Naive thymus-derived CD4-positive, alpha-beta T cell (primary cell): ENCODE results near the gene SHPK. TPM values are rescaled to one million over a fixed set of nuclear protein-coding genes. Genes with fewer than 3 reads are reported as not detected.

Source experiments
- ATAC-seq: fragments of 150-1000 bp; cut with Tn5 transposase; 2 replicates; pipeline ENCODE4 v1.10.0; 2021; ENCODE audit warnings: mild to moderate bottlenecking, moderate library complexity
- CTCF ChIA-PET: fragments of 350-600 bp; sonication (Branson Sonifier 250); formaldehyde crosslinking; loops from one replicate; lab custom pipeline; 2021; ENCODE audit warnings: antibody characterized with exemption; lab: Charles Lee
- POLR2A ChIA-PET: fragments of 350-600 bp; sonication (Branson Sonifier 250); formaldehyde crosslinking; loops from one replicate; lab custom pipeline; 2021; ENCODE audit warnings: antibody characterized with exemption, inconsistent platforms; lab: Charles Lee
- DNase-seq, 9 donors: peaks; one replicate each; pipeline versions ENCODE4 v3.0.0 to v3.0.0-alpha.2; 2020 to 2022; ENCODE audit warnings: mixed read lengths in 1 of 9
- H3K27ac ChIP-seq: one replicate; pipeline ENCODE4 v1.7.0; 2013; ENCODE audit warnings: mild to moderate bottlenecking, low read depth, low read length, moderate library complexity
- H3K27me3 ChIP-seq, 2 donors: one replicate each; pipeline ENCODE4 v1.7.0; 2013; ENCODE audit warnings: low read length in 2 of 2, mild to moderate bottlenecking in 2 of 2, moderate library complexity in 2 of 2; ENCODE audit not compliant: control insufficient read depth in 2 of 2, insufficient read depth in 2 of 2
- H3K36me3 ChIP-seq, 3 experiments: 1 replicate in 2 of 3; 2 replicates in 1 of 3; pipeline ENCODE4 v1.7.0; 2013; ENCODE audit warnings: low read length in 3 of 3, mild to moderate bottlenecking in 3 of 3, moderate library complexity in 1 of 3; ENCODE audit not compliant: insufficient read depth in 3 of 3, control insufficient read depth in 2 of 3
- H3K4me1 ChIP-seq, 2 donors: one replicate each; pipeline ENCODE4 v1.7.0; 2013; ENCODE audit warnings: low read length in 2 of 2, mild to moderate bottlenecking in 2 of 2, moderate library complexity in 1 of 2; ENCODE audit not compliant: control insufficient read depth in 2 of 2, insufficient read depth in 2 of 2
- H3K4me3 ChIP-seq: 2 replicates; pipeline ENCODE4 v1.7.0; 2013; ENCODE audit warnings: mild to moderate bottlenecking, low read length
- H3K9me3 ChIP-seq, 3 experiments: 1 replicate in 2 of 3; 2 replicates in 1 of 3; pipeline ENCODE4 v1.7.0; 2013; ENCODE audit warnings: low read length in 3 of 3; ENCODE audit not compliant: control insufficient read depth in 2 of 3
- H3K27ac Mint-ChIP-seq, 9 donors: one replicate each; pipeline ENCODE4 v1.8.0; 2020 to 2022; ENCODE audit warnings: mixed read lengths in 9 of 9, mild to moderate bottlenecking in 8 of 9, moderate library complexity in 5 of 9, inconsistent platforms in 2 of 9
- H3K27me3 Mint-ChIP-seq, 5 donors: one replicate each; pipeline ENCODE4 v1.8.0; 2021 to 2022; ENCODE audit warnings: mixed read lengths in 5 of 5, mild to moderate bottlenecking in 1 of 5
- H3K36me3 Mint-ChIP-seq, 5 donors: one replicate each; pipeline ENCODE4 v1.8.0; 2020 to 2022; ENCODE audit warnings: mixed read lengths in 5 of 5, mild to moderate bottlenecking in 3 of 5, inconsistent platforms in 1 of 5
- H3K4me1 Mint-ChIP-seq, 7 donors: one replicate each; pipeline ENCODE4 v1.8.0; 2020 to 2022; ENCODE audit warnings: mixed read lengths in 7 of 7, mild to moderate bottlenecking in 3 of 7, inconsistent platforms in 1 of 7
- H3K4me3 Mint-ChIP-seq, 10 donors: one replicate each; pipeline ENCODE4 v1.8.0; 2020 to 2022; ENCODE audit warnings: mild to moderate bottlenecking in 10 of 10, mixed read lengths in 10 of 10, moderate library complexity in 6 of 10, inconsistent platforms in 2 of 10
- H3K9me3 Mint-ChIP-seq, 11 donors: one replicate each; pipeline ENCODE4 v1.8.0; 2020 to 2022; ENCODE audit warnings: mixed read lengths in 11 of 11, mild to moderate bottlenecking in 4 of 11, inconsistent platforms in 1 of 11, moderate library complexity in 1 of 11
- intact Hi-C, 2 donors: fragments of 100-400 bp; cut with micrococcal nuclease; formaldehyde crosslinking; loops; one replicate each; pipeline ENCODE4 v1.15.1; 2023
- polyA plus RNA-seq, 2 donors: library from polyadenylated mRNA; unstranded; fragments of 300-500 nt; fragmentation: Illumina TruSeq; gene quantifications; one replicate each; pipeline ENCODE4 v1.2.3, GENCODE V29; 2021
- total RNA-seq, 6 experiments: library from RNA in 5 of 6; stranded (reverse) in 5 of 6; gene quantifications; 1 replicate in 5 of 6; 2 replicates in 1 of 6; pipeline ENCODE4 v1.2.3 and lab custom pipeline; 2021 to 2026

Gene SHPK
- total and polyA plus RNA-seq, 7 experiments from 2014 or later = 5.5 to 11.2 (median 8.5) TPM

- H3K27me3 ChIP-seq = no peaks in the 10 kb centered on the region
- H3K9me3 Mint-ChIP-seq = no peaks in the 10 kb centered on the region
- intact Hi-C loops = no loop called here
- peaks cover 3 to 24% (median 14%) of the 10 kb centered on the region in 5 donors for H3K36me3 Mint-ChIP-seq
- no peak overlapping the region for H3K27ac Mint-ChIP-seq
- no peak overlapping the region for H3K4me3 Mint-ChIP-seq
- H3K27ac ChIP-seq = no peak overlapping the region
- H3K36me3 ChIP-seq = peaks cover 0 to 12% (median 0%) of the 10 kb centered on the region in 3 experiments
- no peaks in the 10 kb centered on the region for H3K27me3 Mint-ChIP-seq
- no peaks in the 10 kb centered on the region for H3K4me1 ChIP-seq
- ATAC-seq = no peak
- DNase-seq = no peak
- POLR2A ChIA-PET = no interaction called here
- no peak overlapping the region for H3K4me3 ChIP-seq
- CTCF ChIA-PET = no interaction called here
- no peaks in the 10 kb centered on the region for H3K9me3 ChIP-seq
- H3K4me1 Mint-ChIP-seq = peaks cover 0 to 1% (median 0%) of the 10 kb centered on the region in 7 donors
Observed at GRCh38 chr17:3603870-3604259, 32.2 kb downstream of the SHPK start.

GRCh38 chr17:3603119-3603869 lies 32.8 kb downstream of the SHPK start:
- Mint-ChIP-seq H3K4me1 (peaks cover 0 to 1% (median 0%) of the 10 kb centered on the region in 7 donors), H3K27ac (no peak overlapping the region), H3K9me3 (no peaks in the 10 kb centered on the region), H3K27me3 (no peaks in the 10 kb centered on the region), H3K4me3 (no peak overlapping the region), H3K36me3 (peaks cover 2 to 21% (median 12%) of the 10 kb centered on the region in 5 donors)
- DNase-seq = no peak
- no peak for ATAC-seq
- POLR2A ChIA-PET = no interaction called here
- H3K9me3 ChIP-seq = no peaks in the 10 kb centered on the region
- H3K4me1 ChIP-seq = no peaks in the 10 kb centered on the region
- intact Hi-C loops = no loop called here
- H3K36me3 ChIP-seq = peaks cover 0 to 8% (median 0%) of the 10 kb centered on the region in 3 experiments
- H3K27ac ChIP-seq = no peak overlapping the region
- no peak overlapping the region for H3K4me3 ChIP-seq
- no peaks in the 10 kb centered on the region for H3K27me3 ChIP-seq
- CTCF ChIA-PET = interaction anchor here (0.7 kb wide), 1 partner anchor 345 kb away, joined by 3 read pairs; no protein-coding TSS in a partner anchor

GRCh38 chr17:3602499-3602898 lies 33.6 kb downstream of the SHPK start:
- peaks cover 0 to 1% (median 0%) of the 10 kb centered on the region in 7 donors for H3K4me1 Mint-ChIP-seq
- Histone ChIP-seq H3K36me3 (peaks cover 0 to 7% (median 0%) of the 10 kb centered on the region in 3 experiments), H3K27ac (no peak overlapping the region), H3K4me1 (no peaks in the 10 kb centered on the region), H3K9me3 (no peaks in the 10 kb centered on the region), H3K4me3 (no peak overlapping the region), H3K27me3 (no peaks in the 10 kb centered on the region)
- ATAC-seq (no peak), DNase-seq (peak in 2 of 9 donors; percentile 5 to 7)
- intact Hi-C loops = loop anchor here in 1 of 2 donors (1.0 kb wide), 1 partner anchor 46 kb away; no protein-coding TSS in a partner anchor
- POLR2A ChIA-PET = no interaction called here
- no peaks in the 10 kb centered on the region for H3K27me3 Mint-ChIP-seq
- CTCF ChIA-PET = no interaction called here
- no peaks in the 10 kb centered on the region for H3K9me3 Mint-ChIP-seq
- no peak overlapping the region for H3K4me3 Mint-ChIP-seq
- H3K36me3 Mint-ChIP-seq = peaks cover 0 to 19% (median 9%) of the 10 kb centered on the region in 5 donors
- H3K27ac Mint-ChIP-seq = no peak overlapping the region

- no peak for DNase-seq
- Histone ChIP-seq H3K27me3 (no peaks in the 10 kb centered on the region), H3K36me3 (no peaks in the 10 kb centered on the region), H3K9me3 (no peaks in the 10 kb centered on the region), H3K4me1 (no peaks in the 10 kb centered on the region), H3K27ac (no peak overlapping the region), H3K4me3 (no peak overlapping the region)
- ChIA-PET CTCF (no interaction called here), POLR2A (no interaction called here)
- H3K4me1 Mint-ChIP-seq = peaks cover 0 to 1% (median 0%) of the 10 kb centered on the region in 7 donors
- no peaks in the 10 kb centered on the region for H3K9me3 Mint-ChIP-seq
- peaks cover 0 to 14% (median 9%) of the 10 kb centered on the region in 5 donors for H3K36me3 Mint-ChIP-seq
- no peak overlapping the region for H3K27ac Mint-ChIP-seq
- H3K27me3 Mint-ChIP-seq = no peaks in the 10 kb centered on the region
- H3K4me3 Mint-ChIP-seq = no peak overlapping the region
- ATAC-seq = no peak
- intact Hi-C loops = no loop called here
Observed at GRCh38 chr17:3600529-3601205, 35.4 kb downstream of the SHPK start.

- ATAC-seq = no peak
- Histone ChIP-seq H3K9me3 (no peaks in the 10 kb centered on the region), H3K27me3 (no peaks in the 10 kb centered on the region), H3K36me3 (no peaks in the 10 kb centered on the region), H3K4me1 (no peaks in the 10 kb centered on the region), H3K27ac (no peak overlapping the region), H3K4me3 (no peak overlapping the region)
- no peak for DNase-seq
- H3K27ac Mint-ChIP-seq = no peak overlapping the region
- H3K27me3 Mint-ChIP-seq = no peaks in the 10 kb centered on the region
- H3K36me3 Mint-ChIP-seq = peaks cover 0 to 4% (median 0%) of the 10 kb centered on the region in 5 donors
- no peak overlapping the region for H3K4me3 Mint-ChIP-seq
- peaks cover 0 to 1% (median 0%) of the 10 kb centered on the region in 7 donors for H3K4me1 Mint-ChIP-seq
- intact Hi-C loops = no loop called here
- POLR2A ChIA-PET = no interaction called here
- CTCF ChIA-PET = no interaction called here
- no peaks in the 10 kb centered on the region for H3K9me3 Mint-ChIP-seq
Observed at GRCh38 chr17:3598078-3598477, 38.0 kb downstream of the SHPK start.

- POLR2A ChIA-PET = no interaction called here
- intact Hi-C loops = no loop called here
- CTCF ChIA-PET = no interaction called here
Observed at GRCh38 chr17:3596804-3597464, 39.1 kb downstream of the SHPK start.

More at GRCh38 chr17:3596804-3597464, 39.1 kb downstream of the SHPK start:
- Mint-ChIP-seq H3K9me3 (no peaks in the 10 kb centered on the region), H3K27ac (no peak overlapping the region), H3K27me3 (no peaks in the 10 kb centered on the region), H3K4me3 (no peak overlapping the region), H3K4me1 (peaks cover 0 to 1% (median 0%) of the 10 kb centered on the region in 7 donors), H3K36me3 (peaks cover 0 to 1% (median 0%) of the 10 kb centered on the region in 5 donors)
- Histone ChIP-seq H3K27me3 (no peaks in the 10 kb centered on the region), H3K9me3 (no peaks in the 10 kb centered on the region), H3K27ac (no peak overlapping the region), H3K4me1 (no peaks in the 10 kb centered on the region), H3K36me3 (peaks cover 0 to 1% (median 0%) of the 10 kb centered on the region in 3 experiments), H3K4me3 (no peak overlapping the region)
- ATAC-seq (no peak), DNase-seq (no peak)
